SK-N-SH (cell line): ENCODE data around the gene PLD3. TPM values are rescaled to one million over a fixed set of nuclear protein-coding genes. Genes with fewer than 3 reads are reported as not detected.

Experiments
- CTCF ChIA-PET: fragments of 300-600, 350-600 bp; formaldehyde crosslinking; extraction: SDS; loops from one replicate; lab custom pipeline; 2021; lab: Yijun Ruan, JAX
- POLR2A ChIA-PET: fragments of 350-600 bp; sonication (Branson Sonifier 250); formaldehyde crosslinking; extraction: SDS; loops from one replicate; lab custom pipeline; 2020; ENCODE audit warnings: antibody characterized with exemption, inconsistent platforms; lab: Yijun Ruan, JAX
- DNase-seq: peaks from one replicate; pipeline ENCODE4 v3.0.0; 2012
- H2AFZ ChIP-seq: fragments of 200-600 bp; sonication (generic); 2 replicates; pipeline ENCODE4 v1.8.1; 2016; ENCODE audit warnings: antibody characterized with exemption, mild to moderate bottlenecking, low read depth
- H3F3A ChIP-seq: fragments of 200-600 bp; sonication (generic); replicated peaks from 2 replicates; pipeline ENCODE3; 2016; ENCODE audit warnings: antibody characterized with exemption, mild to moderate bottlenecking; ENCODE audit not compliant: insufficient read depth
- H3K27ac ChIP-seq, 2 experiments: fragments of 200-500 bp in 1 of 2; fragments of 200-600 bp in 1 of 2; sonication (Bioruptor generic) in 1 of 2; sonication (generic), shearing (Covaris generic) in 1 of 2; 2 replicates each; pipeline versions ENCODE4 v1.5.1 to v1.6.1; 2014 to 2016; ENCODE audit warnings: low read depth in 2 of 2, inconsistent platforms in 1 of 2, low read length in 1 of 2, mild to moderate bottlenecking in 1 of 2, mixed read lengths in 1 of 2
- H3K27me3 ChIP-seq: fragments of 200-600 bp; sonication (generic), shearing (Covaris generic); 2 replicates; pipeline ENCODE4 v1.6.1; 2016; ENCODE audit warnings: mixed run types; ENCODE audit not compliant: insufficient read depth
- H3K36me3 ChIP-seq, 2 experiments: fragments of 200-500 bp in 1 of 2; fragments of 200-600 bp in 1 of 2; sonication (Bioruptor generic) in 1 of 2; sonication (generic) in 1 of 2; replicated peaks in 1 of 2; 2 replicates each; pipeline versions ENCODE3 to v1.5.1; 2014 to 2016; ENCODE audit warnings: low read length in 1 of 2, mild to moderate bottlenecking in 1 of 2; ENCODE audit not compliant: insufficient read depth in 2 of 2, control insufficient read depth in 1 of 2
- H3K4me1 ChIP-seq, 2 experiments: fragments of 200-500 bp in 1 of 2; fragments of 200-600 bp in 1 of 2; sonication (Bioruptor generic) in 1 of 2; sonication (generic), shearing (Covaris generic) in 1 of 2; 2 replicates each; pipeline versions ENCODE4 v1.5.1 to v1.6.1; 2014 to 2016; ENCODE audit warnings: low read depth in 1 of 2, low read length in 1 of 2, mixed run types in 1 of 2; ENCODE audit not compliant: insufficient read depth in 2 of 2, control insufficient read depth in 1 of 2
- H3K4me2 ChIP-seq: fragments of 200-600 bp; sonication (generic), shearing (Covaris generic); 2 replicates; pipeline ENCODE4 v1.6.1; 2017; ENCODE audit warnings: mixed run types
- H3K4me3 ChIP-seq, 2 experiments: fragments of 200-500 bp in 1 of 2; fragments of 200-600 bp in 1 of 2; sonication (Bioruptor generic) in 1 of 2; sonication (generic), shearing (Covaris generic) in 1 of 2; 2 replicates each; pipeline versions ENCODE4 v1.5.1 to v1.8.1; 2014 to 2016; ENCODE audit warnings: low read depth in 2 of 2, inconsistent platforms in 1 of 2, low read length in 1 of 2, mild to moderate bottlenecking in 1 of 2, mixed read lengths in 1 of 2, moderate library complexity in 1 of 2
- H3K79me2 ChIP-seq: fragments of 200-600 bp; sonication (generic); 2 replicates; pipeline ENCODE4 v1.8.1; 2017; ENCODE audit warnings: mild to moderate bottlenecking; ENCODE audit not compliant: insufficient read depth
- H3K9ac ChIP-seq: fragments of 200-600 bp; sonication (generic); 2 replicates; pipeline ENCODE4 v1.6.1; 2017; ENCODE audit warnings: mixed run types
- H3K9me2 ChIP-seq: fragments of 200-600 bp; sonication (generic); 2 replicates; pipeline ENCODE4 v1.6.1; 2017; ENCODE audit warnings: mixed run types
- H3K9me3 ChIP-seq: fragments of 200-600 bp; sonication (generic); 2 replicates; pipeline ENCODE4 v1.6.1; 2017; ENCODE audit warnings: mixed run types, mild to moderate bottlenecking, moderate library complexity
- H4K20me1 ChIP-seq: fragments of 200-600 bp; sonication (generic); 2 replicates; pipeline ENCODE4 v1.6.1; 2017; ENCODE audit warnings: mild to moderate bottlenecking, mixed run types; ENCODE audit not compliant: insufficient read depth
- CTCF ChIP-seq: fragments of 200-600 bp; sonication (generic); IDR thresholded peaks from 2 replicates; pipeline ENCODE4 v1.6.1; 2017; ENCODE audit warnings: antibody characterized with exemption, mild to moderate bottlenecking, moderate library complexity
- EZH2phosphoT487 ChIP-seq: fragments of 200-600 bp; sonication (generic); IDR thresholded peaks from 2 replicates; pipeline ENCODE4 v1.6.1; 2017; ENCODE audit warnings: low read depth, mixed run types, mild to moderate bottlenecking, antibody characterized with exemption, moderate library complexity, borderline replicate concordance
- FOXJ3 ChIP-seq: sonication (generic); formaldehyde crosslinking; IDR thresholded peaks from 2 replicates; pipeline ENCODE4 v1.5.1; 2020; ENCODE audit warnings: mild to moderate bottlenecking, missing genetic modification reagents
- FOXM1 ChIP-seq: IDR thresholded peaks from 2 replicates; pipeline ENCODE4 v1.4.0; 2012; ENCODE audit warnings: low read depth, mild to moderate bottlenecking
- JUND ChIP-seq: IDR thresholded peaks from 2 replicates; pipeline ENCODE4 v1.4.0; 2012
- PBX3 ChIP-seq: IDR thresholded peaks from 2 replicates; pipeline ENCODE4; 2012
- POLR2AphosphoS5 ChIP-seq: IDR thresholded peaks from 2 replicates; pipeline ENCODE4 v1.6.1; 2012; ENCODE audit warnings: low read depth, low read length
- RAD21 ChIP-seq: IDR thresholded peaks from 2 replicates; pipeline ENCODE4 v1.6.1; 2012; ENCODE audit warnings: mild to moderate bottlenecking, low read length
- RCOR1 ChIP-seq: fragments of 150-350 bp; IDR thresholded peaks from 2 replicates; pipeline ENCODE4 v1.6.1; 2017; ENCODE audit warnings: antibody characterized with exemption, low read length
- SIN3A ChIP-seq: IDR thresholded peaks from 2 replicates; pipeline ENCODE4 v1.6.1; 2012; ENCODE audit warnings: low read depth, mild to moderate bottlenecking, low read length, moderate library complexity, borderline replicate concordance
- ZBTB33 ChIP-seq: IDR thresholded peaks from 2 replicates; pipeline ENCODE4 v1.4.0; 2012; ENCODE audit warnings: low read depth, borderline replicate concordance
- WGBS: methylation state at CpG from one replicate; pipeline ENCODE4 v1.1.6; 2017; ENCODE audit warnings: low lambda C conversion rate; 5-methylcytosine and 5-hydroxymethylcytosine counted together
- polyA plus RNA-seq, 3 experiments: library from polyadenylated mRNA; depleted of rRNA; stranded (reverse); fragments of >200 nt; gene quantifications; 2 replicates each; pipeline ENCODE4 v1.2.3, GENCODE V29; 2012

PLD3 gene
- polyA plus RNA-seq, 1 of the 3 experiments (the other 2 are of a cell fraction) = 511 TPM

- no peaks in the 10 kb centered on the region for H3K9me2 ChIP-seq
- no peak overlapping the region for H2AFZ ChIP-seq
- H3K9me3 ChIP-seq = no peaks in the 10 kb centered on the region
- H3K9ac ChIP-seq = no peak overlapping the region
- H3K4me2 ChIP-seq = no peak overlapping the region
- H3K27me3 ChIP-seq = no peaks in the 10 kb centered on the region
- H3K4me1 ChIP-seq = no peaks in the 10 kb centered on the region; a peak in 1 of 4 replicates
- H3F3A ChIP-seq = no peaks in the 10 kb centered on the region
- no peak overlapping the region for H3K4me3 ChIP-seq
- no peak for DNase-seq
- POLR2A ChIA-PET = no interaction called here
- H3K79me2 ChIP-seq = no peaks in the 10 kb centered on the region
- TF ChIP-seq FOXJ3 (CRISPR knock-in tag) (no peak), RCOR1 (no peak), JUND (no peak), EZH2phosphoT487 (no peak), ZBTB33 (no peak), FOXM1 (no peak), SIN3A (no peak), POLR2AphosphoS5 (no peak), PBX3 (no peak)
- no peak overlapping the region for H3K27ac ChIP-seq
- 90% methylated on average over 8 of the region's 22 CpGs for WGBS
- H4K20me1 ChIP-seq = no peaks in the 10 kb centered on the region
- CTCF ChIA-PET = interaction anchor here (2.4 kb wide), 1 partner anchor 23 kb away, joined by 6 read pairs; no protein-coding TSS in a partner anchor
- no peaks in the 10 kb centered on the region for H3K36me3 ChIP-seq
Measured at GRCh38 chr19:40397568-40397906, 49.0 kb downstream of the PLD3 start.

- H3K27me3 ChIP-seq = no peaks in the 10 kb centered on the region
- no peak overlapping the region for H3K27ac ChIP-seq
- no peak overlapping the region for H2AFZ ChIP-seq
- no peak overlapping the region; a peak in 1 of 4 replicates for H3K4me3 ChIP-seq
- H3K79me2 ChIP-seq = no peaks in the 10 kb centered on the region
- H4K20me1 ChIP-seq = no peaks in the 10 kb centered on the region
- ChIA-PET CTCF (interaction anchor here (0.8 to 2.4 kb wide), 2 partner anchors 22 kb away, joined by 3 to 6 read pairs; no protein-coding TSS in a partner anchor), POLR2A (no interaction called here)
- no peaks in the 10 kb centered on the region for H3K9me2 ChIP-seq
- 73% methylated on average over 26 of the region's 49 CpGs for WGBS
- no peaks in the 10 kb centered on the region for H3F3A ChIP-seq
- peak; percentile 78 for DNase-seq
- H3K9me3 ChIP-seq = no peaks in the 10 kb centered on the region
- no peak overlapping the region for H3K4me2 ChIP-seq
- H3K36me3 ChIP-seq = no peaks in the 10 kb centered on the region
- no peaks in the 10 kb centered on the region; a peak in 1 of 4 replicates for H3K4me1 ChIP-seq
- H3K9ac ChIP-seq = no peak overlapping the region
- no peak for TF ChIP-seq FOXM1
- TF ChIP-seq EZH2phosphoT487 = no peak
- TF ChIP-seq RAD21 = no peak
- TF ChIP-seq CTCF = no peak
- TF ChIP-seq, all 33 proteins: peak for 0
Measured at GRCh38 chr19:40398417-40399131, 50.1 kb downstream of the PLD3 start.
